Left colon (tissue), 2 donors: ENCODE measurements around the gene RNF169. TPM values are rescaled to one million over a fixed set of nuclear protein-coding genes. Genes with fewer than 3 reads are reported as not detected.
"Not testable (repeated sequence)": the region's sequence is repeated elsewhere in the genome, so short reads cannot be mapped to it uniquely, and the experiment has no call there.

ENCODE experiments used
- ATAC-seq: fragments of 200-7000 bp; cut with Tn5 transposase; one replicate; pipeline ENCODE4 v1.9.1; 2020; ENCODE audit warnings: mild to moderate bottlenecking, moderate library complexity
- DNase-seq, 2 donors: peaks; one replicate each; pipeline ENCODE4 v3.0.0-alpha.2; 2020
- intact Hi-C, 2 donors: fragments of 100-400 bp; cut with DNase I in 1 of 2; cut with micrococcal nuclease in 1 of 2; formaldehyde crosslinking; loops; one replicate each; pipeline versions ENCODE4 v1.11.2 to v1.14.0; 2022; cut with DNase I, micrococcal nuclease
- total RNA-seq, 2 donors: library from RNA; stranded (reverse); fragmentation: NEBNext Ultra II Directional; extraction: Animal tissue kit (Norgen Biotek cat#: 25700); gene quantifications; one replicate each; pipeline ENCODE4 v1.2.1, GENCODE V29; 2021
- donor health status: DM: no; HTN: no; CAD: no.
- donor health status: DM: yes; HTN: yes; CAD: no.

The RNF169 gene
- total RNA-seq, 2 donors from 2014 or later, result 11.2 to 12.6 TPM

DNA sequence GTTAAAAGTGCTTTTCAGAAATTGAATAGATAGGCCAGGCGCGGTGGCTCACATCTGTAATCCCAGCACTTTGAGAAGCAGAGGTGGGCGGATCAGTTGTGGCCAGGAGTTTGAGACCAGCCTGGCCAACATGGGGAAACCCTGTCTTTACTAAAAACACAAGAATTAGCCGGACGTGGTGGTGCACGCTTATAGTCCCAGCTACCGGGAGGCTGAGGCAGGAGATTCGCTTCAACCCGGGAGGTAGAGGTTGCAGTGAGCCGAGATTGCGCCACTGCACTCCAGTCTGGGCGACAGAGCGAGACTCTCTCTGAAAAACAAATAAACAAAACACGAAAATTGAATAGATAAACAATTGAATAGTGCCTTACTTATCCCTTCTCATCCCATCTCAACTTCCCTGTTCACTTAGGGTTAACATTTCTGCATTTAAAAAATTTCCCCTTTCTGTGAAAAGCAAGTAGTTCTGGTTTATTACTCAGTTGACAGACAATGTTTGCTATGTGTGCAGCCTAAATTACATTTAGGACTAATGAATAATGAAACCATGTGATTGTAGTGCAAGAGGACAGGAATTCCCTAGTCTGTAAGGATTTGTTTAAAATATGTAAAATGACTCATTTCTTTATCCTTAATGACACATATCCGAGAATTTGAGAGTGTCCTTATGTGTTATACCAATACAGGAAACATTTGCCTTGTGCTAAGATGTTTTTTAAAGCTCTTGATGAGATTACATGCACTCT lies 6.0 kb downstream of the RNF169 start:
- intact Hi-C loops, result no loop called here
- no peak for DNase-seq
- no peak for ATAC-seq

- ATAC-seq, result no peak
- DNase-seq, result no peak
- intact Hi-C loops, result no loop called here
These were observed 6.8 kb downstream of the RNF169 start for GRCh38 chr11:74755395-74755995.

DNA sequence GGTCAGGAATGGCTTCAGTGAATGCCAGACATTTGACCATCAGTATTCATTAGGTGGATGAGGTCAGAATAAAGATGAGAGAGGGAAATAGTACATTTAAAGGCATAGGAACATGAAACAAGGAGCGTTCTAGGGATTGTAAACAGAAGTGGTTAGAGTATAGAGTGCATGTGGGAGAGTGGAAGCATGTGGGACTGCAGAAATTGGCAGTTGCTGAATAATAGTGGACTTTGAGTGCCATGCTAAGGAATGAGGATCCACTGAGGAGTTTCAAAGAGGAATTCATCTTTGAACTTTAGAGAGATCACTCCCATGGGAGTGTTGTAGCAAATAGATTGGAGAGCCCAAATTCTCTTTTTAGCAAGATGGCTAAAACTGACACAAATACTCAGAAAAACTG lies 7.9 kb downstream of the RNF169 start:
- intact Hi-C loops, result no loop called here
- ATAC-seq (no peak), DNase-seq (no peak)

DNA sequence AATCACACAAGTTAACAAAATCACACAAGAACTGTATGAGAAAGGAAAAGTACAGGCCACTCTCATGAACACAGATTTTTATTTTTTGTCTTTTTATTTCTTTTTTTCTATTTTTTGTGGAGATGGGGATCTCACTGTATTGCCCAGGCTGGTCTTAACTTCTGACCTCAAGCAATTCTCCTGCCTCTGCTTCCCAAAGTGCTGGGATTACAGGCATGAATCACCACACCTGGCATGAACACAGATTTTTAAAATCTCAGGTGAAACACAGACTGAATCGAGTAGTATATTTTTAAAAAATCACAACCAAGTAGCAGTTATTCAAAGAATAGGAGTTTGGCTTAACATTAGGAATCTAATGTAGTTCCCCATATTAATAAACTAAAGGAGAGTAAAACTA lies 18.3 kb downstream of the RNF169 start:
- DNase-seq, result no peak
- no peak for ATAC-seq
- intact Hi-C loops, result no loop called here

GRCh38 chr11:74768172-74768651 lies 19.6 kb downstream of the RNF169 start:
- peak; percentile 38 for ATAC-seq
- DNase-seq, intact Hi-C loops: not testable (repeated sequence)

- intact Hi-C loops, result no loop called here
- DNase-seq (no peak), ATAC-seq (no peak)
These were observed 20.5 kb downstream of the RNF169 start for GRCh38 chr11:74769055-74769707.

GRCh38 chr11:74770456-74770855 lies 21.8 kb downstream of the RNF169 start:
- DNase-seq, result no peak
- intact Hi-C loops, result no loop called here
- ATAC-seq, result no peak

DNA sequence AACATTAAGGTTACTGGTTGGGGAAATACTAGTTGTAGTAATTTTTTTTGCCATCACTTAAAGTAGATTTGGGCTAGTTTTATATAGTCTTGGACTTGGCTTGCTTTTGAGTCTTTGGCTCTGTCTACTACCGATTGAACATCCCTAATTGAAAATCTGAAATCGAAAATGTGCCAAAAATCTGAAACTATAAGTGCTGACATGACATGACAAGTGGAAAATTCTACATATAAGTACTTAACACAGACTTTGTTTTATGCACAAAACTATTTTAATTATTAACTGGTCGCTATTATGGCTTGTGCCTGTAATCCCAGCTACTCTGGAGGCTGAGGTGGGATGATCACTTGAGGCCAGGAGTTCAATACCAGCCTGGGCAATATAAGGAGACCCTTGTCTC lies 22.5 kb downstream of the RNF169 start:
- no peak for DNase-seq
- ATAC-seq, result no peak
- intact Hi-C loops, result no loop called here

DNA sequence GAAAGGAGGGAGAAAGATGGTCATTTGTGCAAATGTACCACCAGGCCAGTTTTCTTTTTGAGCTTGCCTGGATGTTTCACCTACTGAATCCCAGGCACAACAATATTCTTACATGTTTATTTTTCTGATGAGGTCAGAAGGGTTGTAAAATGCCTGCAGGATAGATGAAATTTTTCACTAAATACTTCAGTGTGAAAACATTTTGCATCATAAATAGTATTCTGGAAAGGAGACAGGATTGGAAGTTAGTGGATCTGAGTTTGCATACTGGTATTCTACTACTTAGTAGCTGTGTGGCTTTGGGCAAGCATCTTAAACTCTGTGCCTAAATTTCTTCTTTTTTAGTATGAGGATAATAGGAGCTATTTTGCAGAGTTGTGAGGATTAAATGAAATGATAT lies 24.8 kb downstream of the RNF169 start:
- intact Hi-C loops, result no loop called here
- DNase-seq (no peak), ATAC-seq (no peak)

DNA sequence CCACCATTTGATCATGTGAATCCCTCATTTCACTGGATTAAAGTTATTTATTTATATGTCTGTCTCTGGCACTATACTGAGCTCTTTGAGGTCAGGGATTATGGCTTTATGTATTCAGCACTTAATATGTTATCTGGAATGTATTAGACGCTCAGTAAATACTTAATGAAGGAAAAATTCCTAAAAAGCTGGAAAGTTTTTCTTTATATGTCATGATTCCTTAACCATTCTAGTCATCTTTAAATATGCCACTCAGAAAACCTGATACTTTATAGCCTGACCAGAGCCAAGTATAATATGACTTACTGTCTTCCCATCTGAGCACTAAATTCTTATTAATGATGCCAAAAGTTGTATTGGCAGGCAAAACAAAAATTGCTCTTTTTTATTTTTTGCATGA lies 27.1 kb downstream of the RNF169 start:
- ATAC-seq, result no peak
- no peak for DNase-seq
- intact Hi-C loops, result no loop called here

GRCh38 chr11:74776546-74776945 lies 27.9 kb downstream of the RNF169 start:
- ATAC-seq, result peak; percentile 32
- no peak for DNase-seq
- intact Hi-C loops, result no loop called here

- intact Hi-C loops, result no loop called here
- no peak for ATAC-seq
These were observed 28.4 kb downstream of the RNF169 start for GRCh38 chr11:74777038-74777437.

DNA sequence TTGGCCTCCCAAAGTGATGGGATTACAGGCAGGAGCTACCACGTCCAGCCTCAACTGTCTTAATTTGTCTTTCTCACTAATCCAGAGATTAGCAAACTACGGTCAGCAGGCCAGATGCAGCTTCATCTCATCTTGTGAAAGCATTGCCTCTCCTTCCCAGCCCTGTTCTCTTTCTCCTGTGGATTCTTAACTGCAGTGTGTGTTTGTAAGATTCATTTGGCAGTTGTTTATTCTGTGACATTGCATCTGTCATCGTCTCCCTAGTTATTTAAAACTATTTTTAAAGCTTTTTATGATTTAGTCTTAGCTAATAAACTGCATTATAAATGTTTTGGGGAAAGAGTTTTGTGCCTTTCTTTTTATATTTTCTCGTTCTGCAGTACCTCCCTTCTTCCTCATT lies 29.2 kb downstream of the RNF169 start:
- DNase-seq (no peak), ATAC-seq (no peak)
- intact Hi-C loops, result no loop called here

More at GRCh38 chr11:74777038-74777437, 28.4 kb downstream of the RNF169 start:
- DNase-seq, result no peak

GRCh38 chr11:74778581-74778980 lies 29.9 kb downstream of the RNF169 start:
- ATAC-seq (no peak), DNase-seq (no peak)
- intact Hi-C loops, result no loop called here

DNA sequence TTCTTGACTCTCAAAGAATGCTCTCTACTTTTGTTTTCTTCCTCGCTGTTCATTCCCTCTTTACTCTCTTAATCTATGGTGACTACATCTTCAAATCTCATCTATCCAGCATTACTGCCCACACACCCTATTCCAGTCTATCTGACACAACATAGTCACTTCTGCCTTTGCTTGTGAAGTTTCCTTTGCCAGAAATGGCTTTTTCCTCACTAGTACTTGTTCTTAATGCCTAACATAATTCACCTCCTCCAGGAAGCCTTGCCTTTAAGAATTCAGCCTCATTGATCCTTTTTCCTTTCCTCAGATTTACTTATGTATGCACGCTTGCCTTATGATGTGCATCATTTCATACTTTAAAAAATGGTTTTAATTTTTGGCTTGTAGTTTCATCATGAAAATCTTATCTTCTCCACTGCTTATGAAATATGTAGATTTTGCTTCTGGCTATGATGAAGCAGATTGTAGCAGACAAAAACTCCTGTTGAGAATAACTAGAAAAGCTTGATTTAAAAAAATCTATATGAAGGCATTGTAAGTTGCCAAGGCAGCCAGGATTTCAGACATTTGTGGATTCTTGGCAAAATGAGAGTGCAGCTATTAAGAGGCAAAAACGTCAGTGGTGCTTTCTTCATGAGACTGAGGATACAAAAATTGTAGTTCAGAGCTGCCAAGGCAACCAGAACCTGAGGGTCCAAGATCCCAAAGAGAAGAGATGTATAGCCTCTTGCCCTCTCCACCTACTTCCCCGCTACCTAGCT lies 31.8 kb downstream of the RNF169 start:
- DNase-seq (no peak), ATAC-seq (no peak)
- intact Hi-C loops, result no loop called here

DNA sequence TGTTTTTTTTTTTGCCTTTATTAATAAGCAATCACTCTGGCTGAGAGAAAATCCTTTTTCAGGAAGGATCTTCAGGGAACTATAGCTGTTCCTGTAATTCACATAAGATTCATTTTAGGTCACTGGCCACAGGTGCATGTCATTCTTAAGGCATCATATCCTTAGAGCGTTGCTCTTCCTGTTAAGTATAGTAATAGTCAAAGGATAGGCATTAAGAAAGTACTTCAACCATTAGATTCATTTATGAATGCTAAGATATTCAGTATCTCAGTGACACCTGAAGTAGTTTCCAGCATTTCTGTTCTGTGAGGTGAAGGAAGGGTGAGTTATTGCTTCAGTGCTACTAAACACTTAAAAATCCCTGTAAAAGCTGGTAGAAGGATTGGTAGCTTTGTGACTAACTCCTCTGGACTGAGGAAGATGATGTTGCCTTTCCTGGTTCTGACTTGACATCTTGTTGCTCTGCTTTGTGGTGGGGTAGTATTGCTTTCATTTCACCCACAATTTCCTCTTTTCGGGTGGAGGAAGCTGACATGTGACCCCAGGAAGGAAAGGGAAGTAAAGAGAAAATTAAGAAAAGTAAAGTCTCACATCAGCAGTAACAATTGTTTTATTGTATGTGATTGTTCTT lies 34.7 kb downstream of the RNF169 start:
- intact Hi-C loops, result no loop called here
- ATAC-seq, result no peak
- DNase-seq, result no peak

DNA sequence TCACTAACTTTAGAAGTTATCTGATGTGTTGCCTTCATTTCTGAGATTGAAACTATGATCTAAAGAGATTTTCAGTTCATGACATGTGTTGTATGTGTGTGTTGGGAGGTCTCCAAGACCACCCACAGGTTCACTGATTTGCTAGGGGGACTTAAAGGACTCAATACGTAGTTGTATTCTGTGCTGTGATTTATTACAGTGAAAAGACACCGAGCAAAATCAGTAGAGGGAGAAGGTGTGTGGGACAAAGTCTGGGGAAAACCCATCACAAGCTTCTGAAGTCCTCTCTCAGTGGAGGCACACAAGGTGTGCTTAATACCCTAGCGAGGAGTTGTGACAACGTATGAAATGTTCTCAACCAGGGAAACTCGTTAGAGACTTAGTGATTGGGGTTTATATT lies 35.6 kb downstream of the RNF169 start:
- DNase-seq, result no peak
- intact Hi-C loops, result no loop called here
- ATAC-seq, result no peak

DNA sequence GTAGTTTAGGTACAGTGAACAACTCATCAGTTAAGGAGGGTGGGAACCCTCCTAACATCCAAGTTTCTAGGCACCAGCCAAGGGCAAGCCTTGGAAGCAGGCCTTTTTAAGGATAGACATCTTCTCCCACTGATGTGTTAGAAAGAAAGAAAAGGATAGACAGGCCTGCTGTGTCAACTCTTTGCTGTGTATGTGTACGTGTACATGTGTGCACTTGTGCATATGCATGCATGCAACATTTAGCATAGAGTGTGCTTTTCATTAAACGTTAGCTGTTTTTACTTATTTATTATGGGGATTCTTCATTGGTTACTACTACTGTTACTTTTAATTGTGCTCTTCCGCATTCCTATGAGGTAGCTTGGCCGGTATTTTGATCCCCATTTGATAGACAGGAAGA lies 36.1 kb downstream of the RNF169 start:
- DNase-seq (no peak), ATAC-seq (no peak)
- intact Hi-C loops, result no loop called here

DNA sequence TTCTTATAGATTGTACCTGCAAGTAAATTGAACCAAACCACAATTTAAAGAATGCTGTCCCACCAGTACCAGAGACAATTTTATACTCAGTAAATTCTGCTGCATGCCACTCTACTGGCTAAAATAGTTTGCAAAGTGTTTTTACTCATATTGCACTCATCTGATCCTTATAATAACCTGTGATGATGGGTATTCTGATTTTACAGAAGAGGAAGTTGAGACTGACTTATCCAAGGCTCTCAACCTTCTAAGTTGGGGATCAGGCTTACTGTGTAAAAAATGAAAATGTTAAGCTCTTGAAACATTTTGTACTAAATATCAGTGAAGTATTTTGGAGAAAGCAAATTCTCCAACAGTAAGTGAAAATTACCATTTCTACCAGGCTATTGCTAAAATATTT lies 37.9 kb downstream of the RNF169 start:
- DNase-seq (no peak), ATAC-seq (no peak)
- intact Hi-C loops, result no loop called here
